Measurements from ENCODE around the gene IQGAP2.

DNA sequence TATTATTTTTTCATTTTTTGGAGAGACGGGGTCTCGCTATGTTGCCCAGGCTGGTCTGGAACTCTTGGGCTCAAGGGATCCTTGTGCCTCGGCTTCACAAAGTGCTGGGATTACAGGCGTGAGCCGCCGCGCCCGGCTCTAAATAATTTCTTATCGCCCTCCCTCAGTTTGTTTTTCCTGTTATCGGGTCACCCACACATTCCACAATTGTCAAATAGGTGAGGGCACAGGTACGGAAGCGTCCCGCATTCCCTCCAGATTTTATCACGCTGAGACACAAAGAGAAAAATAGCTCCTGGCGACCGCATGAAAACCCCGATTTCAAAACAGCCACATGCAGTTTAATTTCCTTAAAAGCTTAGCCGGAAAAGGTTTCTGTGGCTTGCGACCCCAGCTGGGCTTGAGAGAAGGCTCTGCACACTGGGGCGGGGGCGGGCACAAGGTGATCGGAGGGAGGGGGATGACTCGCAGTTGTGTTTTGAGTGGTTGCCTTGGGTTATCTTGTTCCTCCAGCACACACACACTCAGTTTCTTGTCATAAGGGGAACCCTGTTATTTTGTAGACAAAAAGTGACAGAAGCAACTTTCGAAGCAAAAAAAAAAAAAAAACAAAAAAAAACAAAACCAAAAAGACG lies 717 bp upstream of the IQGAP2 start:
- TF ChIP-seq, protein P1, sequence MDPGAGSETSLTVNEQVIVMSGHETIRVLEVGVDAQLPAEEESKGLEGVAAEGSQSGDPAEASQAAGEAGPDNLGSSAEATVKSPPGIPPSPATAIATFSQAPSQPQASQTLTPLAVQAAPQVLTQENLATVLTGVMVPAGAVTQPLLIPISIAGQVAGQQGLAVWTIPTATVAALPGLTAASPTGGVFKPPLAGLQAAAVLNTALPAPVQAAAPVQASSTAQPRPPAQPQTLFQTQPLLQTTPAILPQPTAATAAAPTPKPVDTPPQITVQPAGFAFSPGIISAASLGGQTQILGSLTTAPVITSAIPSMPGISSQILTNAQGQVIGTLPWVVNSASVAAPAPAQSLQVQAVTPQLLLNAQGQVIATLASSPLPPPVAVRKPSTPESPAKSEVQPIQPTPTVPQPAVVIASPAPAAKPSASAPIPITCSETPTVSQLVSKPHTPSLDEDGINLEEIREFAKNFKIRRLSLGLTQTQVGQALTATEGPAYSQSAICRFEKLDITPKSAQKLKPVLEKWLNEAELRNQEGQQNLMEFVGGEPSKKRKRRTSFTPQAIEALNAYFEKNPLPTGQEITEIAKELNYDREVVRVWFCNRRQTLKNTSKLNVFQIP (CRISPR knock-in tag; IDR thresholded peaks at IDR 0.05; ENCODE audit: borderline replicate concordance, low read depth): no peak
- TF ChIP-seq CSDC2 (CRISPR knock-in tag; IDR thresholded peaks at IDR 0.05) (no peak), ESRRG (CRISPR knock-in tag; IDR thresholded peaks at IDR 0.05) (no peak), ZFP30 (CRISPR knock-in tag; IDR thresholded peaks at IDR 0.05) (no peak), ARNTL (CRISPR knock-in tag; IDR thresholded peaks at IDR 0.05; ENCODE audit: borderline replicate concordance, low read depth) (no peak), PPARA (CRISPR knock-in tag; IDR thresholded peaks at IDR 0.05; ENCODE audit: borderline replicate concordance) (no peak), ZFP3 (CRISPR knock-in tag; IDR thresholded peaks at IDR 0.05) (no peak), BACH2 (CRISPR knock-in tag; IDR thresholded peaks at IDR 0.05; ENCODE audit: borderline replicate concordance) (no peak), RARB (CRISPR knock-in tag; IDR thresholded peaks at IDR 0.05) (no peak), ZNF8 (CRISPR knock-in tag; IDR thresholded peaks at IDR 0.05) (no peak), ISL1 (CRISPR knock-in tag; IDR thresholded peaks at IDR 0.05) (no peak), CREB5 (CRISPR knock-in tag; IDR thresholded peaks at IDR 0.05; ENCODE audit: low read depth) (no peak)
- TF ChIP-seq, protein P2, sequence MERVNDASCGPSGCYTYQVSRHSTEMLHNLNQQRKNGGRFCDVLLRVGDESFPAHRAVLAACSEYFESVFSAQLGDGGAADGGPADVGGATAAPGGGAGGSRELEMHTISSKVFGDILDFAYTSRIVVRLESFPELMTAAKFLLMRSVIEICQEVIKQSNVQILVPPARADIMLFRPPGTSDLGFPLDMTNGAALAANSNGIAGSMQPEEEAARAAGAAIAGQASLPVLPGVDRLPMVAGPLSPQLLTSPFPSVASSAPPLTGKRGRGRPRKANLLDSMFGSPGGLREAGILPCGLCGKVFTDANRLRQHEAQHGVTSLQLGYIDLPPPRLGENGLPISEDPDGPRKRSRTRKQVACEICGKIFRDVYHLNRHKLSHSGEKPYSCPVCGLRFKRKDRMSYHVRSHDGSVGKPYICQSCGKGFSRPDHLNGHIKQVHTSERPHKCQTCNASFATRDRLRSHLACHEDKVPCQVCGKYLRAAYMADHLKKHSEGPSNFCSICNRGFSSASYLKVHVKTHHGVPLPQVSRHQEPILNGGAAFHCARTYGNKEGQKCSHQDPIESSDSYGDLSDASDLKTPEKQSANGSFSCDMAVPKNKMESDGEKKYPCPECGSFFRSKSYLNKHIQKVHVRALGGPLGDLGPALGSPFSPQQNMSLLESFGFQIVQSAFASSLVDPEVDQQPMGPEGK (CRISPR knock-in tag; IDR thresholded peaks at IDR 0.05; ENCODE audit: borderline replicate concordance): no peak
- TF ChIP-seq, protein P3, sequence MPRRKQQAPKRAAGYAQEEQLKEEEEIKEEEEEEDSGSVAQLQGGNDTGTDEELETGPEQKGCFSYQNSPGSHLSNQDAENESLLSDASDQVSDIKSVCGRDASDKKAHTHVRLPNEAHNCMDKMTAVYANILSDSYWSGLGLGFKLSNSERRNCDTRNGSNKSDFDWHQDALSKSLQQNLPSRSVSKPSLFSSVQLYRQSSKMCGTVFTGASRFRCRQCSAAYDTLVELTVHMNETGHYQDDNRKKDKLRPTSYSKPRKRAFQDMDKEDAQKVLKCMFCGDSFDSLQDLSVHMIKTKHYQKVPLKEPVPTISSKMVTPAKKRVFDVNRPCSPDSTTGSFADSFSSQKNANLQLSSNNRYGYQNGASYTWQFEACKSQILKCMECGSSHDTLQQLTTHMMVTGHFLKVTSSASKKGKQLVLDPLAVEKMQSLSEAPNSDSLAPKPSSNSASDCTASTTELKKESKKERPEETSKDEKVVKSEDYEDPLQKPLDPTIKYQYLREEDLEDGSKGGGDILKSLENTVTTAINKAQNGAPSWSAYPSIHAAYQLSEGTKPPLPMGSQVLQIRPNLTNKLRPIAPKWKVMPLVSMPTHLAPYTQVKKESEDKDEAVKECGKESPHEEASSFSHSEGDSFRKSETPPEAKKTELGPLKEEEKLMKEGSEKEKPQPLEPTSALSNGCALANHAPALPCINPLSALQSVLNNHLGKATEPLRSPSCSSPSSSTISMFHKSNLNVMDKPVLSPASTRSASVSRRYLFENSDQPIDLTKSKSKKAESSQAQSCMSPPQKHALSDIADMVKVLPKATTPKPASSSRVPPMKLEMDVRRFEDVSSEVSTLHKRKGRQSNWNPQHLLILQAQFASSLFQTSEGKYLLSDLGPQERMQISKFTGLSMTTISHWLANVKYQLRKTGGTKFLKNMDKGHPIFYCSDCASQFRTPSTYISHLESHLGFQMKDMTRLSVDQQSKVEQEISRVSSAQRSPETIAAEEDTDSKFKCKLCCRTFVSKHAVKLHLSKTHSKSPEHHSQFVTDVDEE (CRISPR knock-in tag; IDR thresholded peaks at IDR 0.05): no peak

Data from SK-N-SH treated with all-trans-retinoic acid at 6 μM for 48 hours (cell line).